KMS-11 (cell line): Measurements from ENCODE around the gene FBXO15.
A peak's percentile ranks its signal among the peaks of the same experiment; 100 is the strongest.

Experiments
- H2AFZ ChIP-seq: fragments of 200-600 bp; sonication (generic); 2 replicates; pipeline ENCODE4 v1.6.1; 2016; ENCODE audit warnings: antibody characterized with exemption, mixed run types, low read depth
- H3K27ac ChIP-seq: fragments of 200-600 bp; sonication (generic); 2 replicates; pipeline ENCODE4 v1.6.1; 2016; ENCODE audit warnings: mild to moderate bottlenecking, mixed run types
- H3K27me3 ChIP-seq: fragments of 200-600 bp; sonication (generic); 2 replicates; pipeline ENCODE4 v1.6.1; 2017; ENCODE audit warnings: mild to moderate bottlenecking, low read depth, mixed run types, moderate library complexity; ENCODE audit not compliant: insufficient read depth
- H3K36me3 ChIP-seq: fragments of 200-600 bp; sonication (generic); 2 replicates; pipeline ENCODE4 v1.6.1; 2017; ENCODE audit warnings: mild to moderate bottlenecking, mixed run types; ENCODE audit not compliant: insufficient read depth
- H3K4me1 ChIP-seq: fragments of 200-600 bp; sonication (generic); 2 replicates; pipeline ENCODE4 v1.6.1; 2016; ENCODE audit warnings: mild to moderate bottlenecking, low read depth, mixed run types; ENCODE audit not compliant: poor library complexity, severe bottlenecking
- H3K4me2 ChIP-seq: fragments of 200-600 bp; sonication (generic); 2 replicates; pipeline ENCODE4 v1.7.0; 2016; ENCODE audit warnings: mild to moderate bottlenecking, mixed run types
- H3K4me3 ChIP-seq: fragments of 200-600 bp; sonication (generic); IDR thresholded peaks from 2 replicates; pipeline ENCODE4 v1.6.1; 2017; ENCODE audit warnings: low read depth, low read length, mixed read lengths; ENCODE audit not compliant: insufficient read depth
- H3K79me2 ChIP-seq: fragments of 200-600 bp; sonication (generic); 2 replicates; pipeline ENCODE4 v1.6.1; 2016; ENCODE audit warnings: low read depth, mixed run types; ENCODE audit not compliant: insufficient read depth
- H3K9ac ChIP-seq: fragments of 200-600 bp; sonication (generic); 2 replicates; pipeline ENCODE4 v1.6.1; 2016; ENCODE audit warnings: mild to moderate bottlenecking, mixed run types
- H4K20me1 ChIP-seq: fragments of 200-600 bp; sonication (generic); 2 replicates; pipeline ENCODE4 v1.6.1; 2016; ENCODE audit warnings: mild to moderate bottlenecking, mixed run types; ENCODE audit not compliant: insufficient read depth
- CTCF ChIP-seq: fragments of 200-600 bp; sonication (generic); conservative IDR thresholded peaks from 2 replicates; pipeline ENCODE4 v1.6.1; 2017; ENCODE audit warnings: low read depth, mild to moderate bottlenecking, antibody characterized with exemption, low read length, moderate library complexity, mixed read lengths

The FBXO15 gene

GRCh38 chr18:74153377-74153776 lies 5.7 kb upstream of the FBXO15 start:
- Histone ChIP-seq H3K79me2 (peaks cover 55% of the 10 kb centered on the region), H3K36me3 (peaks cover 24% of the 10 kb centered on the region)

DNA sequence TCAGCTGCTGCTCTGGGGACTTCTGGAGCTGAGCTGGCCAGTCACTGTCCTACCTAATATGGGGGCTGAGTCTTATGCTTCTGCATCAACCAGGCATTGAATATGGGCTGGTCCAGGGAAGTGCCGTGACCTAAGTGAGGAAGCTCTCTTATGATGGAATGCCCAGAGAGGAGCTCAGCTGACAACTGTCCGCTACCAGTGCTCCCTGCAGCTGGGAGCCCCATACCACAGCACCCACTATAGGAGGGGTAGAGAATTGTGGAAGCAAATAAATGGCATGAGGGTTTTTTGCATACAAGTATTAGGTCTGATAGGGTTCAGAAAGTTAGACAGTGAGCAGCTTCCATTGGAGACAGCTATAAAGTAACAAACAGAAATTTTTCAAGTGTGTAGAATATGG lies 5.2 kb upstream of the FBXO15 start:
- no peaks in the 10 kb centered on the region for H4K20me1 ChIP-seq

More at GRCh38 chr18:74153377-74153776, 5.7 kb upstream of the FBXO15 start:
- Histone ChIP-seq H3K4me2 (no peak overlapping the region), H3K4me3 (no peak overlapping the region), H3K27me3 (no peaks in the 10 kb centered on the region), H3K9ac (no peak overlapping the region), H3K4me1 (peaks cover 21% of the 10 kb centered on the region), H3K27ac (no peak overlapping the region), H2AFZ (no peak overlapping the region), H4K20me1 (no peaks in the 10 kb centered on the region)
- TF ChIP-seq CTCF, result no peak

DNA sequence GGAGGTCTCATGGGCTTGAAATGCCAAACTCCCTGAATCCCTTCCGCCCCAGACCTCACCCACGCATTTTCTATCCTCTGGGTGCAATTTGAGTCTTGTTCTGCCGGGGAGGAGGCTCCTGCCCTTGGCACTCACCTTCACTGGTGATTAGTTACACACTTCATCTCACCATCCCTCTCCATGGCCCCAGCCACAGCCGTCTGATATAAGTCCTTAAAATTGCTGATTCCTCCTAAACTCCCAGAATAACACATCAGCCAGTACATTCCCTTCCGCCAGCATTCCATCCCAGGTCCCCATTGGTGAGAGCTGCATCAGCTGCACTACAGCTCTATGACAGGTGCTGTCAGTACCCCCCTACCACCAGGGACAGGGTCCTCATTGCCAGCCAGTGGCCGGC lies 4.6 kb upstream of the FBXO15 start:
- peaks cover 21% of the 10 kb centered on the region for H3K4me1 ChIP-seq
- H3K79me2 ChIP-seq, result peaks cover 56% of the 10 kb centered on the region
- no peak overlapping the region for H2AFZ ChIP-seq
- H3K9ac ChIP-seq, result no peak overlapping the region
- H3K27me3 ChIP-seq, result no peaks in the 10 kb centered on the region
- H3K36me3 ChIP-seq, result peaks cover 13% of the 10 kb centered on the region
- H3K4me2 ChIP-seq, result no peak overlapping the region
- TF ChIP-seq CTCF, result no peak
- no peak overlapping the region for H3K4me3 ChIP-seq
- H3K27ac ChIP-seq, result no peak overlapping the region
- H4K20me1 ChIP-seq, result no peaks in the 10 kb centered on the region

More for the DNA sequence above, 5.2 kb upstream of the FBXO15 start:
- Histone ChIP-seq H3K36me3 (peaks cover 19% of the 10 kb centered on the region), H3K4me3 (no peak overlapping the region), H3K4me2 (no peak overlapping the region), H2AFZ (no peak overlapping the region), H3K79me2 (peaks cover 56% of the 10 kb centered on the region), H3K27me3 (no peaks in the 10 kb centered on the region), H3K27ac (no peak overlapping the region), H3K9ac (no peak overlapping the region), H3K4me1 (peaks cover 21% of the 10 kb centered on the region)
- no peak for TF ChIP-seq CTCF

GRCh38 chr18:74149878-74150277 lies 2.2 kb upstream of the FBXO15 start:
- Histone ChIP-seq H4K20me1 (no peaks in the 10 kb centered on the region), H3K27ac (no peak overlapping the region), H3K4me3 (no peak overlapping the region), H3K36me3 (peaks cover 3% of the 10 kb centered on the region; the same call in 1 of the 2 replicates), H3K27me3 (no peaks in the 10 kb centered on the region), H3K4me1 (peaks cover 25% of the 10 kb centered on the region), H3K79me2 (peaks cover 56% of the 10 kb centered on the region), H3K9ac (peak overlapping the region; percentile 87; the same call in 1 of the 2 replicates), H2AFZ (no peak overlapping the region), H3K4me2 (peak overlapping the region; percentile 76)
- TF ChIP-seq CTCF, result no peak
